Hepatocyte (in vitro differentiated cells): ENCODE measurements around the gene ICAM2.

Source experiments
- EZH2 ChIP-seq: fragments of 200-600 bp; sonication (generic); IDR thresholded peaks from 2 replicates; pipeline ENCODE4 v1.6.1; 2016; ENCODE audit warnings: antibody characterized with exemption, mild to moderate bottlenecking, borderline replicate concordance
- EZH2phosphoT487 ChIP-seq: fragments of 200-600 bp; sonication (generic); IDR thresholded peaks from one replicate; pipeline ENCODE4 v1.6.1; 2018; ENCODE audit warnings: antibody characterized with exemption, mild to moderate bottlenecking, low read depth, moderate library complexity; ENCODE audit not compliant: unreplicated experiment, severe bottlenecking
- TF ChIP-seq, protein P1 (sequence below): fragments of 200-600 bp; sonication (generic); IDR thresholded peaks from 2 replicates; pipeline ENCODE4 v1.5.1; 2016; ENCODE audit warnings: antibody characterized with exemption, mild to moderate bottlenecking; ENCODE audit not compliant: poor library complexity

DNA sequence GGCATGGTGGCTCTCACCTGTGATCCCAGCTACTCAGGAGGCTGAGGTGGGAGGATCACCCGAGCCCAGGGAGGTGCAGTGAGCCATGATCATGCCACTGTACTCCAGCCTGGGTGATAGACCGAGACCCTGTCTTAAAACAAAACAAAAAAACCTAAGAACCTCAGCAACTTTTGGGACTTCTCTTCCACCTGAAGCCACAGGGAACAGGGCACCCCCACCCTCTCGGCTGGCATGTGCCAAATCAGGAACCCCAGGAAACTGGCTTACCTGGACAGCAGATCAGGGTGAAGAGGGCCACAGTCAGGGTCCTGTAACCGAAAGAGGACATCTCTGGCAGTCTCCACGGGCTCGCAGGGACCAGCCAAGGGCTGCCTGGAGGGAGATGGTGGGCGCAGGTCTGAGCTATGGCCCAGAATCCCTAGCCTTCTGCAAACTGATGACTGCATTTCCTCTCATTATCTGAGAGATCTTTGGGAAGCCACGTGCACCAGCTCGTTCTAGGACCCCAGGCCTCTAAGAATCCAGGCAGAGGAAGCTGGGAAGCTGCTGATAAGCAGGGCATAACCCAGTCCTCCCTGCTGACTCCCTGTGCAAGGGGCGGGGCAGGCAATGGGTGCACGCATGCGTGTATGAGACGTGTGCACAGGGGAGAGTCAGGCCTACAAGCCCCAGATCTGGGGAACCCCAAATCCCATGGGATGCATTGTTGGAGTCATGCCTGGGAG is 13.9 kb downstream of the ICAM2 start:
- TF ChIP-seq, protein P1, sequence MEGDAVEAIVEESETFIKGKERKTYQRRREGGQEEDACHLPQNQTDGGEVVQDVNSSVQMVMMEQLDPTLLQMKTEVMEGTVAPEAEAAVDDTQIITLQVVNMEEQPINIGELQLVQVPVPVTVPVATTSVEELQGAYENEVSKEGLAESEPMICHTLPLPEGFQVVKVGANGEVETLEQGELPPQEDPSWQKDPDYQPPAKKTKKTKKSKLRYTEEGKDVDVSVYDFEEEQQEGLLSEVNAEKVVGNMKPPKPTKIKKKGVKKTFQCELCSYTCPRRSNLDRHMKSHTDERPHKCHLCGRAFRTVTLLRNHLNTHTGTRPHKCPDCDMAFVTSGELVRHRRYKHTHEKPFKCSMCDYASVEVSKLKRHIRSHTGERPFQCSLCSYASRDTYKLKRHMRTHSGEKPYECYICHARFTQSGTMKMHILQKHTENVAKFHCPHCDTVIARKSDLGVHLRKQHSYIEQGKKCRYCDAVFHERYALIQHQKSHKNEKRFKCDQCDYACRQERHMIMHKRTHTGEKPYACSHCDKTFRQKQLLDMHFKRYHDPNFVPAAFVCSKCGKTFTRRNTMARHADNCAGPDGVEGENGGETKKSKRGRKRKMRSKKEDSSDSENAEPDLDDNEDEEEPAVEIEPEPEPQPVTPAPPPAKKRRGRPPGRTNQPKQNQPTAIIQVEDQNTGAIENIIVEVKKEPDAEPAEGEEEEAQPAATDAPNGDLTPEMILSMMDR: no peak
- TF ChIP-seq EZH2: no peak
- no peak for TF ChIP-seq EZH2phosphoT487
